HG03432 (cell line): ENCODE results near the gene CTCFL.
"Not testable (repeated sequence)": the region's sequence is repeated elsewhere in the genome, so short reads cannot be mapped to it uniquely, and the experiment has no call there.

Source experiments
- ATAC-seq: cut with Tn5 transposase; IDR thresholded peaks from one replicate; pipeline ENCODE4 v1.9.1; 2021; ENCODE audit warnings: mild to moderate bottlenecking, moderate library complexity; ENCODE audit not compliant: unreplicated experiment

CTCFL gene

GRCh38 chr20:57483287-57484050, 41.5 kb downstream of the CTCFL start:
- peak; percentile 39 for ATAC-seq

GRCh38 chr20:57482796-57483195, 42.1 kb downstream of the CTCFL start:
- no peak for ATAC-seq

GRCh38 chr20:57482148-57482547, 42.8 kb downstream of the CTCFL start:
- ATAC-seq: no peak

- peak; percentile 40 for ATAC-seq
Observed at GRCh38 chr20:57481281-57481711, 43.6 kb downstream of the CTCFL start.

GRCh38 chr20:57480444-57481160, 44.3 kb downstream of the CTCFL start:
- peak; percentile 54 for ATAC-seq

GRCh38 chr20:57479196-57479595, 45.7 kb downstream of the CTCFL start:
- ATAC-seq: no peak

- no peak for ATAC-seq
Observed at GRCh38 chr20:57478176-57478575, 46.8 kb downstream of the CTCFL start.

- ATAC-seq: no peak
Observed at GRCh38 chr20:57476641-57477461, 48.1 kb downstream of the CTCFL start.

- peak; percentile 47 for ATAC-seq
Observed at GRCh38 chr20:57476084-57476526, 48.8 kb downstream of the CTCFL start.

GRCh38 chr20:57475388-57476083, 49.4 kb downstream of the CTCFL start:
- ATAC-seq: peak; percentile 1

- no peak for ATAC-seq
Observed at GRCh38 chr20:57474816-57475215, 50.1 kb downstream of the CTCFL start.

- ATAC-seq: no peak
Observed at GRCh38 chr20:57474205-57474604, 50.7 kb downstream of the CTCFL start.

- ATAC-seq: peak; percentile 71
Observed at GRCh38 chr20:57473246-57474048, 51.5 kb downstream of the CTCFL start.

GRCh38 chr20:57472474-57472873, 52.5 kb downstream of the CTCFL start:
- ATAC-seq: not testable (repeated sequence)

GRCh38 chr20:57471496-57472372, 53.2 kb downstream of the CTCFL start:
- no peak for ATAC-seq

- ATAC-seq: no peak
Observed at GRCh38 chr20:57470666-57471495, 54.1 kb downstream of the CTCFL start.

- no peak for ATAC-seq
Observed at GRCh38 chr20:57470212-57470522, 54.8 kb downstream of the CTCFL start.
